Measurements from ENCODE around the gene PTPRN2.

PTPRN2 gene

DNA sequence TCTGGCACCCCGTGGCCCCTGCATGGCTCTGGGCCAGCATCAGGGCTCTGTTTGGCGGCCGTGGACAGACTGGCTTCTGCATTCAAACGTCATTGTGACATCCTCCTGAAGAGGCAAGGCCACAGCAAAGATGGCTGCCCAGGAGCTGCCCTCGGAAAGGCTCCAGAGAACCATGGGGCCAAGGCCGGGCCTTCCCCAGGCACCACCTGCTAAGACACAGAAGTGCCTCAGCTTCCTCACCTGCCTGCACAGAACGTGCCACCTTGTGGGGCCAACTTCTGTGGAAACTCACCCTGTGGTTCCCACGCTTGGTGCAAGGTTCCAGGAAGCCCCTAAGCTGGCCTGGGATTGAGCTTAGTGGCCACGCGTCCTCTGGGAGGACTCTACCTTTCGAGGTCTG lies 396.9 kb downstream of the PTPRN2 start:
- no peaks in the 10 kb centered on the region for H3K27me3 ChIP-seq (ENCODE audit: control insufficient read depth, insufficient read depth, low read length)
- no peak overlapping the region for H3K4me3 ChIP-seq (ENCODE audit: low read depth, low read length)
- no peaks in the 10 kb centered on the region for H3K36me3 ChIP-seq (ENCODE audit: control insufficient read depth, insufficient read depth, low read length)
- no peaks in the 10 kb centered on the region for H3K4me1 ChIP-seq (ENCODE audit: control insufficient read depth, insufficient read depth, low read length)
- no peak overlapping the region for H3K9ac ChIP-seq (ENCODE audit: low read length)
- peaks cover 54% of the 10 kb centered on the region; the same call in 1 of the 2 replicates for H3K9me3 ChIP-seq (ENCODE audit: control insufficient read depth, insufficient read depth, low read depth, low read length)
- no peak overlapping the region for H3K27ac ChIP-seq (ENCODE audit: low read depth, low read length)

DNA sequence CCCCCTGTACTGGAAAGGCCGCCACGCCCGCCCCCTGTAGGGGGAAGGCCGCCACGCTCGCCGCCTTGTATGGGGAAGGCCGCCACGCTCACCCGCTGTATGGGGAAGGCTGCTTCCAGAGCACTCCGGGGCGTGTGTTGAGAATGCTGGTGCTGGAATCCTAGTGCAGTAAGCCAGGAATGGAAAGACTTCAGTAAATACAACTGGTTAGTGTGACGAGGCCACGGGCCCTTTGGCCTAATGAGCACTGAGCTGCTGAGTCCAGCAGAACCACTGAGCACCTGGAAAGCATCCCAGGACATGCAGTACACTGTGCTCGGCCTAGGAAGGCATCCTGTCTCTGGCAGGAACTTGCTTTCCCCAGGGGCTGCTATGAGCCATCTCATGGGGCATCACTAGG lies 398.9 kb downstream of the PTPRN2 start:
- Histone ChIP-seq H3K9ac (ENCODE audit: low read length) (no peak overlapping the region), H3K27me3 (ENCODE audit: control insufficient read depth, insufficient read depth, low read length) (no peaks in the 10 kb centered on the region), H3K4me3 (ENCODE audit: low read depth, low read length) (no peak overlapping the region), H3K36me3 (ENCODE audit: control insufficient read depth, insufficient read depth, low read length) (no peaks in the 10 kb centered on the region), H3K9me3 (ENCODE audit: control insufficient read depth, insufficient read depth, low read depth, low read length) (peaks cover 48% of the 10 kb centered on the region; the same call in 1 of the 2 replicates), H3K4me1 (ENCODE audit: control insufficient read depth, insufficient read depth, low read length) (no peaks in the 10 kb centered on the region), H3K27ac (ENCODE audit: low read depth, low read length) (no peak overlapping the region)

DNA sequence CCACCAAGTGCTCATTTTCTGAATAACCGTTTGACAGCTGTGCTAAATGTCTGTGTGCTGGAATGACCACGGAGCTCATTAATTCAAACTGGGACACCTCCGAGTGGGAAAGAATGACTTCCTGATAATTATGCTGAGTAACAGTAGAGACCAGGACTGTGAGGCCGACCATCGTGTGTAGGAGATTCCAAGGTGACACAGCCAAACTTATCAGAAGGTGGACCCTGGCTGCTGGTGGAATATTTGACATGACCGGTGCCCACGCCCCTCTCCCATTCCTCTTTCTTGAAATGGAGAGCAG lies 400.0 kb downstream of the PTPRN2 start:
- no peaks in the 10 kb centered on the region for H3K27me3 ChIP-seq (ENCODE audit: control insufficient read depth, insufficient read depth, low read length)
- H3K27ac ChIP-seq (ENCODE audit: low read depth, low read length): no peak overlapping the region
- no peak overlapping the region for H3K4me3 ChIP-seq (ENCODE audit: low read depth, low read length)
- no peak overlapping the region for H3K9ac ChIP-seq (ENCODE audit: low read length)
- no peaks in the 10 kb centered on the region for H3K36me3 ChIP-seq (ENCODE audit: control insufficient read depth, insufficient read depth, low read length)
- no peaks in the 10 kb centered on the region for H3K4me1 ChIP-seq (ENCODE audit: control insufficient read depth, insufficient read depth, low read length)
- H3K9me3 ChIP-seq (ENCODE audit: control insufficient read depth, insufficient read depth, low read depth, low read length): peaks cover 49% of the 10 kb centered on the region; the same call in 1 of the 2 replicates

DNA sequence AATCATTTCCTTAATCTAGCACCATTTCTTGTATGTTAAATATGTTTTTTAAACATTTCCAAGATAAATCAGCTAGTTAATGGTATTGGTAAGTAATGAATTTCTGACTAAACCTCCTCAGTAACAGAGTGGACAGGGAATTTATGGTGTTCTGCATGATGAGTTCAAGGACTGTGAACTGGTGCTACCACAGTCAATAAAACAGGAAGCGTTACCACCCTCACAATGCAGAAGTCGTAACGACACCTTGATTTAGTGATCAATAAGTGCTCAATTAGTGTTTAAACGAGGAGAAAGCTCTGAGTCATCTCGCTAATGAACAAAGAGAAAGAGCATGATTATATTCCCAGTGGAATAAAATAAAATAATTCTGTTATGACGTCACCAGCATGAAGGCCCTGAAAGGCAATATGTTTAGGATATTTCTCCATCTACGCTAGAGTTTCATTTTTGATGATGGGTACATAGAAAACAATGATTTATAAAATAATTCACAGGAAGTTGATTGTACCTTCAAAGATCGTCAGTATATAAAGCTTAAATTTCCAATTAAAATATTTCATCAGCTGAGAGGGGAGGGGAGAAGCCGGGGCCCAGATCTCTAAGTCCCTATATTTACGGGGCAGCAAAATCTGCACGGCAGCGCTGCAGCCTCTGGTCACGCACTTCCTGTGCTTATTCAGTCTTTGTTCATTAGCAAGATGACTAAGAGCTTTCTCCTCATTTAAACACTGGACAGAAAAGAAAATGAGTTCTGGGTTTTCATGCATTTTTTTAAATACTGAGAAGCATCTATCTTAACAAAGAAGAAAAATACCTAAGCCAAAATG lies 400.5 kb downstream of the PTPRN2 start:
- Histone ChIP-seq H3K27ac (ENCODE audit: low read depth, low read length) (no peak overlapping the region), H3K9ac (ENCODE audit: low read length) (no peak overlapping the region), H3K9me3 (ENCODE audit: control insufficient read depth, insufficient read depth, low read depth, low read length) (peaks cover 53% of the 10 kb centered on the region; the same call in 1 of the 2 replicates), H3K4me3 (ENCODE audit: low read depth, low read length) (no peak overlapping the region), H3K27me3 (ENCODE audit: control insufficient read depth, insufficient read depth, low read length) (no peaks in the 10 kb centered on the region), H3K36me3 (ENCODE audit: control insufficient read depth, insufficient read depth, low read length) (no peaks in the 10 kb centered on the region), H3K4me1 (ENCODE audit: control insufficient read depth, insufficient read depth, low read length) (no peaks in the 10 kb centered on the region)

DNA sequence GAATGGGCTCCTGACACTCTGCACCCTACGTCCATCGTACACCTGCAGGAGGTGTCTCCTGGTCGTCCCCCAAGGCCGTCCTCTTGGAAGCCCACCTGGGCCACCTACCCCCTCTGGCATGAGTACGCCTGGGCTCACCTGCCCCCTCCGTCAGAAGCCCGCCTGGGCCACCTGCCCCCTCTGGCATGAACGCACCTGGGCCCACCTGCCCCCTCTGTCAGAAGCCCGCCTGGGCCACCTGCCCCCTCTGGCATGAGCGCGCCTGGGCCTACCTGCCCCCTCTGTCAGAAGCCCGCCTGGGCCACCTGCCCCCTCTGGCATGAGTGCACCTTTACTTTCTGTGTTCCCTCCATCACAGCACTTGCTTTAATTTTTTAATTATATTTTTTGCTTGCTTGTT lies 401.2 kb downstream of the PTPRN2 start:
- Histone ChIP-seq H3K27me3 (ENCODE audit: control insufficient read depth, insufficient read depth, low read length) (no peaks in the 10 kb centered on the region), H3K27ac (ENCODE audit: low read depth, low read length) (no peak overlapping the region), H3K9ac (ENCODE audit: low read length) (no peak overlapping the region), H3K4me3 (ENCODE audit: low read depth, low read length) (no peak overlapping the region), H3K36me3 (ENCODE audit: control insufficient read depth, insufficient read depth, low read length) (no peaks in the 10 kb centered on the region), H3K4me1 (ENCODE audit: control insufficient read depth, insufficient read depth, low read length) (no peaks in the 10 kb centered on the region), H3K9me3 (ENCODE audit: control insufficient read depth, insufficient read depth, low read depth, low read length) (peaks cover 48% of the 10 kb centered on the region; the same call in 1 of the 2 replicates)

DNA sequence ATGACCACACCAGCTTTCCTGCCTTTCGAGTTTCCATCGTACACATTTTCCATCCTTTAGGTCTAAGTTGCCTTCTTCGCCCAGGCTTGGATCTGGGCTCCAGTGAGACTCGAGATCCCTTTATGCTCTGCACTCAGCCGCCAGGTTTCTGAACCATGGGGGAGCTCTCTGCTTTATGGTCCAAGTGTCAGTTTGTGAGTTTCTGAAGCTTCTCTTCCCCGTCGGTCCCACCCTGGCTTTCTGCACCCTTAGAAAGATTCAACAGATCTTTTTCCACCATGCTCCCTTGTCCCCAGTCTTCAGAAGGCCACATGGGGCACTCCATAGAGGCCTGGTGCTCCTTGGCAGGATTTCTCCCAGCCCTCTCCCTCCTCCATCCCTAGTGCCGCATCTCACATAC lies 402.0 kb downstream of the PTPRN2 start:
- Histone ChIP-seq H3K27me3 (ENCODE audit: control insufficient read depth, insufficient read depth, low read length) (no peaks in the 10 kb centered on the region), H3K9ac (ENCODE audit: low read length) (no peak overlapping the region), H3K9me3 (ENCODE audit: control insufficient read depth, insufficient read depth, low read depth, low read length) (peaks cover 46% of the 10 kb centered on the region; the same call in 1 of the 2 replicates), H3K27ac (ENCODE audit: low read depth, low read length) (no peak overlapping the region), H3K4me1 (ENCODE audit: control insufficient read depth, insufficient read depth, low read length) (no peaks in the 10 kb centered on the region), H3K4me3 (ENCODE audit: low read depth, low read length) (no peak overlapping the region), H3K36me3 (ENCODE audit: control insufficient read depth, insufficient read depth, low read length) (no peaks in the 10 kb centered on the region)

DNA sequence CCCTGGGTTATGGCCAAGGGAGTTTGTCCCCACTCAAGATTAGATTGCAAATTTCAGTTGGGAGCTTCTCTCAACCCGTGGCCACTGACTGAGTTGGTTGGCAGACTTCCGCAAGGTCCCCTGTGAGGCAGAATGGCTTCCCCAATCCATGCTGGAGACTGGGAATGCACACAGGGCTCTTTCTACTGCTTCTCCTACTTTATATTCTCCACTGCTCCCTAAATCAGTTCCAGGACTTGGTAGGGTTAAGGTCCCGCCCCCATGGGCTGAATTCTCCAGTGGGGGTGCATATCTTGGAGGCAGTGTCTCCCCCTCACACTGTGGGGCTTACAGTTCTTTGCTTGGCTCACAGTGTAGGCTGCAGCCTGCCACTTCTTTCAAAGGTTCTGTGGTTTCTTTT lies 404.2 kb downstream of the PTPRN2 start:
- no peaks in the 10 kb centered on the region for H3K36me3 ChIP-seq (ENCODE audit: control insufficient read depth, insufficient read depth, low read length)
- peaks cover 37% of the 10 kb centered on the region; the same call in 1 of the 2 replicates for H3K9me3 ChIP-seq (ENCODE audit: control insufficient read depth, insufficient read depth, low read depth, low read length)
- H3K4me1 ChIP-seq (ENCODE audit: control insufficient read depth, insufficient read depth, low read length): no peaks in the 10 kb centered on the region
- H3K27me3 ChIP-seq (ENCODE audit: control insufficient read depth, insufficient read depth, low read length): no peaks in the 10 kb centered on the region
- no peak overlapping the region for H3K4me3 ChIP-seq (ENCODE audit: low read depth, low read length)
- H3K27ac ChIP-seq (ENCODE audit: low read depth, low read length): no peak overlapping the region
- no peak overlapping the region for H3K9ac ChIP-seq (ENCODE audit: low read length)

DNA sequence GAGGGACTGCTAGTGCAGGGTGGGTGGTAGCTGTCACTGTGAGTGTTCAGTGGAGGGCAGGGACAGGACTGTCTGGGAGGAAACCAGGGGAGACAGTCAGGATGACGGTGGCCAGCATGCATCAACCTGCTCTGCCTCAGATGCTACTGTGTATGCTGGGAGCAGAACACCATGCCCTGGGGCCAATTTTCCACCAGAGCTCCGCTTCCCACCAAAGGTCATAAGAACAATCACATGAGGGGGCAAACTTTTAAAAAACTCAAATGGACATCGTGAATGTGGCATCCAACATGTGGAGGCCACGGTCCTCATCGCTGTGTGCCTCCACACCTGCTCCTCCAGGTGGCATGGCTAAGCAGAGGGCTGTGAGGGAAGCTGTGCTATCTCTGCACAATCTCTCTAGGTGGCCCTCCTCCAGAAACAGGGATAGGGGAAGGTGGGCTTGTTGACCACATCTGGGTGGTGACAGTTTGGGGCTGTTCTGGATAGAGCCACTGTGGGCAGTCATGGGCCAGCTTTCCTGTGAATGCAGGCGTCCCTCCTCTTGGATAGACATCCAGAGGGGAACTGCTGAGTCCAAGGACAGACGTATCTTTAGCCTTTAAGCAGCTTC lies 411.0 kb downstream of the PTPRN2 start:
- Histone ChIP-seq H3K4me1 (ENCODE audit: control insufficient read depth, insufficient read depth, low read length) (no peaks in the 10 kb centered on the region), H3K27ac (ENCODE audit: low read depth, low read length) (no peak overlapping the region), H3K36me3 (ENCODE audit: control insufficient read depth, insufficient read depth, low read length) (no peaks in the 10 kb centered on the region), H3K9me3 (ENCODE audit: control insufficient read depth, insufficient read depth, low read depth, low read length) (peaks cover 68% of the 10 kb centered on the region), H3K4me3 (ENCODE audit: low read depth, low read length) (no peak overlapping the region), H3K27me3 (ENCODE audit: control insufficient read depth, insufficient read depth, low read length) (no peaks in the 10 kb centered on the region), H3K9ac (ENCODE audit: low read length) (no peak overlapping the region)

DNA sequence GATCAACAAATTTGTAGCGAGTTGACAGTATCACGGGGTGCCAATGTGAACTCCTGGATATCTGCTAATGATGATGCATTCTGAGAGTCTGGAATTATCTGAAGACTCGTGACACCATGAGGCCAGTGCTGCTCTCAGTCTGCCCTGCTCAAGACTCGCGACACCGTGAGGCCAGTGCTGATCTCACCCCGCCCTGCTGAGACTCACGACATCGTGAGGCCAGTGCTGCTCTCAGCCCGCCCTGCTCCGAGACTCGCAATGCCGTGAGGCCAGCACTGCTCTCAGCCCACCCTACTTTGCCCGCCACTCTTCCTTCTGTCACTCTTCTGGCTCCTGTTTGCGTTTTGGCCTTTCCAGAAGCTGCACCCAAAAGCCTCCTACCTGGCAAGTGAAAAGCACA lies 411.8 kb downstream of the PTPRN2 start:
- no peak overlapping the region for H3K27ac ChIP-seq (ENCODE audit: low read depth, low read length)
- H3K9ac ChIP-seq (ENCODE audit: low read length): no peak overlapping the region
- no peaks in the 10 kb centered on the region for H3K4me1 ChIP-seq (ENCODE audit: control insufficient read depth, insufficient read depth, low read length)
- no peaks in the 10 kb centered on the region for H3K36me3 ChIP-seq (ENCODE audit: control insufficient read depth, insufficient read depth, low read length)
- peaks cover 66% of the 10 kb centered on the region for H3K9me3 ChIP-seq (ENCODE audit: control insufficient read depth, insufficient read depth, low read depth, low read length)
- no peak overlapping the region for H3K4me3 ChIP-seq (ENCODE audit: low read depth, low read length)
- no peaks in the 10 kb centered on the region for H3K27me3 ChIP-seq (ENCODE audit: control insufficient read depth, insufficient read depth, low read length)

DNA sequence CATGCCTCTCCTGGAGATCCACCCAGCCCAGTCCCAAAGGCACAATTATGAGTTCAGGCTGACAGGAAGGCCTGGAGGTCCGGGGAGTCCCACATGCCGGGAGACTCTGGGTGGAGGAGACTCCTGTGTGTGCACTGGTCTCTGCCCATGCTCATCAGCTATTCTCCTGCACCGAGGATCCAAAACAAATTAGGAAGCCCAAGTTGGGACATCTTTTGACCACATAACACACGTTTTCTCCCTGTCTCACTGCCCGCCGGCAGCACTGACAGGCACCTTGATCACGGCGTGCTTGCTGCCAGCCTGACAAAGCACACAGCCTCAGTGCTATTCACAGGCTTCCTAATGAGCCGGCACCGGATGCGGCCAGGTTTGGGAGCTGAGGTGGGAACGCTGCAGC lies 412.7 kb downstream of the PTPRN2 start:
- H3K4me3 ChIP-seq (ENCODE audit: low read depth, low read length): no peak overlapping the region
- H3K27ac ChIP-seq (ENCODE audit: low read depth, low read length): no peak overlapping the region
- no peaks in the 10 kb centered on the region for H3K36me3 ChIP-seq (ENCODE audit: control insufficient read depth, insufficient read depth, low read length)
- no peaks in the 10 kb centered on the region for H3K27me3 ChIP-seq (ENCODE audit: control insufficient read depth, insufficient read depth, low read length)
- H3K4me1 ChIP-seq (ENCODE audit: control insufficient read depth, insufficient read depth, low read length): no peaks in the 10 kb centered on the region
- H3K9ac ChIP-seq (ENCODE audit: low read length): no peak overlapping the region
- H3K9me3 ChIP-seq (ENCODE audit: control insufficient read depth, insufficient read depth, low read depth, low read length): peaks cover 72% of the 10 kb centered on the region

DNA sequence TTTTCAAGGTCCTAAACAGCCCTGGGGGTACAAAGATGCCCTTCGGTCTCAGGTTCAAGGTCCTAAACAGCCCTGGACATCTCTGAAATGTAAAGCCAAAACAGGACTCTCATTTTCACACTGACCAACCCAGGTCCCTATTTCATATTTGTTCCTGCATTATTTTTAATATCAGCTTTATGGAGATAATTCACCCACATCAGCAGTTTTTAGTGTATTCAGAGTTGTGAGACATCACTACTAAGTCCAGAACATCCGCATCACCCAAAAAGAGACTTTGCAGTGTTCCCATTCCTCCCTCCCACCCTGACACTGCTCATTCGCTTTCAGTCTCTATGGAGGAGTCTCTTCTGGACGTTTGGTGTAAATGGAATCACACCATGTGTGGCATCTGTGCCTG lies 420.2 kb downstream of the PTPRN2 start:
- Histone ChIP-seq H3K27me3 (ENCODE audit: control insufficient read depth, insufficient read depth, low read length) (no peaks in the 10 kb centered on the region; the same call in 1 of the 2 replicates), H3K4me3 (ENCODE audit: low read depth, low read length) (no peak overlapping the region)

More for the DNA sequence above, 420.2 kb downstream of the PTPRN2 start:
- Histone ChIP-seq H3K4me1 (ENCODE audit: control insufficient read depth, insufficient read depth, low read length) (no peaks in the 10 kb centered on the region), H3K9ac (ENCODE audit: low read length) (no peak overlapping the region), H3K9me3 (ENCODE audit: control insufficient read depth, insufficient read depth, low read depth, low read length) (peaks cover 74% of the 10 kb centered on the region), H3K27ac (ENCODE audit: low read depth, low read length) (no peak overlapping the region), H3K36me3 (ENCODE audit: control insufficient read depth, insufficient read depth, low read length) (no peaks in the 10 kb centered on the region)
